Stomach smooth muscle (tissue), 2 donors: ENCODE results near the gene TECR.

Experiments
- H3K27ac ChIP-seq: one replicate; pipeline ENCODE4 v1.7.0; 2013; ENCODE audit warnings: mild to moderate bottlenecking, low read length, inconsistent platforms
- H3K27me3 ChIP-seq, 2 donors: one replicate each; pipeline ENCODE4 v1.7.0; 2013; ENCODE audit warnings: low read length in 2 of 2; ENCODE audit not compliant: insufficient read depth in 2 of 2, control insufficient read depth in 1 of 2
- H3K36me3 ChIP-seq, 2 donors: one replicate each; pipeline ENCODE4 v1.7.0; 2013; ENCODE audit warnings: low read length in 2 of 2; ENCODE audit not compliant: control insufficient read depth in 2 of 2, insufficient read depth in 2 of 2
- H3K4me1 ChIP-seq: one replicate; pipeline ENCODE4 v1.7.0; 2013; ENCODE audit warnings: low read length; ENCODE audit not compliant: control insufficient read depth, insufficient read depth
- H3K4me3 ChIP-seq, 2 donors: one replicate each; pipeline ENCODE4 v1.7.0; 2013; ENCODE audit warnings: low read length in 2 of 2
- H3K9ac ChIP-seq, 2 donors: one replicate each; pipeline ENCODE4 v1.7.0; 2013; ENCODE audit warnings: low read length in 2 of 2, mild to moderate bottlenecking in 1 of 2
- H3K9me3 ChIP-seq, 2 donors: one replicate each; pipeline ENCODE4 v1.7.0; 2013; ENCODE audit warnings: low read length in 2 of 2; ENCODE audit not compliant: control insufficient read depth in 2 of 2
- donor health status: healthy.
- donor health status: Pancreatic carcinoma.

Gene TECR

GRCh38 chr19:14555918-14556661, 26.7 kb downstream of the TECR start:
- H3K27ac ChIP-seq, result no peak overlapping the region
- H3K36me3 ChIP-seq, result no peaks in the 10 kb centered on the region
- no peaks in the 10 kb centered on the region for H3K9me3 ChIP-seq
- H3K4me3 ChIP-seq, result peak overlapping the region; percentile 46 to 67
- H3K9ac ChIP-seq, result peak overlapping the region in 1 of 2 donors; percentile 32
- H3K27me3 ChIP-seq, result no peaks in the 10 kb centered on the region
- peaks cover 13% of the 10 kb centered on the region for H3K4me1 ChIP-seq

DNA sequence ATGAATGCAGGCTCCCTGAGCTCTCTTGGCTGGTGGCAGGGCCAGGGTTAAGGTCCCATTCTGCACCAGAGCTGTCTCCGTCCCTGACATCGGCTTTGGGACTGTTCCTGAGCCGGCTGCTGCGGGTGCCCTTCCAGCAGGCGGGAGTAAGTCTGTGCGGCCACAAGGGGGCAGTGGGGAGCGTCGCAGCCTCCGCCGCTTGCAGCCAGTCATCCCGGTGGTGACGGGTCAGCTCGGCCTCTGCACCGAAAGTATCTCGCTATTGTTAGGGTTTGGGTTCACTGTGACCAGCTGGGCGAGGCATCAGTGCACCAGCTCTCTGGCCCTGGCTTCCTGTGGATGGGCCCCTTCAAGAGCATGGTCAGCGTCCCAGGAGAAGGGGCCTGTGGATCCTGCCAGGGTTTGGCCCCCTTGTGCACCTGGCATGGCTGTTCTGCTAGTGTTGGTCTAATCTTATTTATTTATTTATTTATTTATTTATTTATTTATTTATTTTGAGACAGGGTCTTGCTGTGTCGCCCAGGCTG, 27.3 kb downstream of the TECR start:
- H3K9ac ChIP-seq, result peak overlapping the region in 1 of 2 donors; percentile 32
- no peaks in the 10 kb centered on the region for H3K36me3 ChIP-seq
- H3K9me3 ChIP-seq, result no peaks in the 10 kb centered on the region
- H3K4me3 ChIP-seq, result peak overlapping the region; percentile 46 to 67
- H3K27me3 ChIP-seq, result no peaks in the 10 kb centered on the region
- peaks cover 14% of the 10 kb centered on the region for H3K4me1 ChIP-seq
- no peak overlapping the region for H3K27ac ChIP-seq

GRCh38 chr19:14558370-14559066, 29.1 kb downstream of the TECR start:
- no peak overlapping the region for H3K27ac ChIP-seq
- H3K9ac ChIP-seq, result no peak overlapping the region
- no peaks in the 10 kb centered on the region for H3K27me3 ChIP-seq
- peaks cover 21% of the 10 kb centered on the region for H3K4me1 ChIP-seq
- no peaks in the 10 kb centered on the region for H3K9me3 ChIP-seq
- no peak overlapping the region for H3K4me3 ChIP-seq
- no peaks in the 10 kb centered on the region for H3K36me3 ChIP-seq

DNA sequence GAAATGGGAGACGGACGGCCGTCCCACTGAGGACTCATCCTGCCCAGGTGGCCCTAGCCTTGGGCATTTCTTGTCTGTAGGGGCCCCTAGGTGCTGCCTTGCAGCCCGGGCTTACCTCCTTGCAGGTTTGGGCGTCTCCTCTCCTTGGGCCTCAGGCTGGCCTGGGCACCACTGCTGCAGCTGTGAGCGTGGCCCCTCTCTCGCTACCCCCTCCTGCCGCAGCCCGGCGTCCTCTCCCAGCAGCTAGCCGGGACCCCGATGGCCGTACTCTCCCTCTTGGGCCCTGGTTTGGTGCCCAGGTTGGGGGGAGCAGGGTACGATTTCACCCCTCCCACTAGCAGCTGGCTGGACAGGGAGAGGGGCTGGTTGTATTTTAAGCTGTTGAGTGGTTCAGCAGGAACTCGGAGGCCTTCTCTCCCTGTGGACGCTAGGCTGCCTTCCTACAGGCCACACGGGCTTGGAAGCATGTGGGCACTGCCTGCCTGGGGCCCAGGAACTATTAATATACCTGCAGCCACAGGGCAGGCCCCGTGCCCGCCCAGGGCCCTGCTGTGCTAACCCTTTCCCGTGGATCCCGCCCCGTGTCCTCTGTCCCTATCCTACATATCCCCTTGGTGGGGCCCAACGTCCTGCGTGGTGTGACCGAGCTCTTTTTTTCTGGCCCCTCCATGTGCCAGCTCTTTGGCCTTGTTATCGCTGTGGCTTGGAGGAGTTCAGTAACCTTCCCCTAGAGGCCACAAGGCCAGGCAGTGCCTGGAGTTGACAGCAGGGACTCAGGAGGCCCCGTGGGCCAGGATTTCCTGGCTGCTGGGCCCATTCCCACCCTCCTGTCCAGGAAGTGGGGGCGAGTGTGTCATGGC, 30.8 kb downstream of the TECR start:
- Histone ChIP-seq H3K27ac (no peak overlapping the region), H3K9ac (peak overlapping the region in 1 of 2 donors; percentile 21), H3K9me3 (no peaks in the 10 kb centered on the region), H3K27me3 (no peaks in the 10 kb centered on the region), H3K36me3 (no peaks in the 10 kb centered on the region), H3K4me1 (peaks cover 21% of the 10 kb centered on the region), H3K4me3 (no peak overlapping the region)

DNA sequence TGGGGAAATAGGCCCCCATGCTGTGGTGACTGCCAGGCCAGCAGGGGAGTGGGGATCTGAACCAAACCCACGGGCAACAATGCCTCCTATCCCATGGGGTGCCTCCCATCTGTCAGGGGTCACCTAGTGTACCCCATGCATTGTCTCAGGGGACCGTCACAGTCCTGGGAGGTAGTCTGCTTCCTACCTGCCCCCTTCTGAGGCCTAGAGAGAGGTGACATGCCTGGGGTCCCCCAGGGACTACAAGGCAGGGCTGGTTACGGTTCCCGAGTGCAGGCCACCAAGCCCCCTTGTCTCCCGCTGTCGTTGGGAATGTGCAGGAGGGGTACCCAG, 31.3 kb downstream of the TECR start:
- Histone ChIP-seq H3K9ac (peak overlapping the region in 1 of 2 donors; percentile 21), H3K36me3 (no peaks in the 10 kb centered on the region), H3K27ac (no peak overlapping the region), H3K4me3 (no peak overlapping the region), H3K9me3 (no peaks in the 10 kb centered on the region), H3K4me1 (peaks cover 21% of the 10 kb centered on the region), H3K27me3 (no peaks in the 10 kb centered on the region)

- H3K4me1 ChIP-seq, result peaks cover 19% of the 10 kb centered on the region
- H3K36me3 ChIP-seq, result no peaks in the 10 kb centered on the region
- no peak overlapping the region for H3K9ac ChIP-seq
- H3K9me3 ChIP-seq, result no peaks in the 10 kb centered on the region
- no peaks in the 10 kb centered on the region for H3K27me3 ChIP-seq
- H3K27ac ChIP-seq, result no peak overlapping the region
- no peak overlapping the region for H3K4me3 ChIP-seq
These were observed 31.9 kb downstream of the TECR start for GRCh38 chr19:14561249-14561648.

DNA sequence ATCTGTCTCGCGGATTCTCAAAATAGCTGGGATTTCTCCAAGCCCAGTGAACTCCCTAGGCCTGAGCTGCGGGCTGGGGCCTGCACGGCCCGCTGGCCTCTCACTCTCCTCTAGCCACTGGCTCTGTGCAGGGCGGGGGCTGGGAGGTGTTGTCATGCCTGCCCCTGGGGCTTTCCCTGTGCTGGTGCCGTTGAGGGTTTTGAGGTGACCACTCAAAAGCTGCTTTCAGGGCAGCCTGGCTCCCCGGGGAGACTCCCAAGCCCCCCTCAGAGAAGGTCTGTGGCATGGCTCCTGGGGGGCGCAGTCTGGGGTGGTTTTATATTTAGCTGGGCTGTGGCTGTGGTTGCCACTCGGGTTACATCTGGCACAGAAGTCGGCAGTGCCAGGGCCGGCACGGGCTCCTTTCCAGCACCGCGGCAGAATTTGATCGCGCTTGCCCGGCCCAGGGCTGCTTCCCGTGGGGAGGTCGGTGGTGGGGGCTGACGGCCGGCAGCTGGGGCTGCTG, 32.5 kb downstream of the TECR start:
- Histone ChIP-seq H3K9ac (no peak overlapping the region), H3K27me3 (no peaks in the 10 kb centered on the region), H3K4me1 (peaks cover 13% of the 10 kb centered on the region), H3K36me3 (no peaks in the 10 kb centered on the region), H3K9me3 (no peaks in the 10 kb centered on the region), H3K27ac (no peak overlapping the region), H3K4me3 (no peak overlapping the region)

- Histone ChIP-seq H3K4me3 (no peak overlapping the region), H3K9ac (no peak overlapping the region), H3K4me1 (peaks cover 13% of the 10 kb centered on the region)
These were observed 33.5 kb downstream of the TECR start for GRCh38 chr19:14562660-14563589.

DNA sequence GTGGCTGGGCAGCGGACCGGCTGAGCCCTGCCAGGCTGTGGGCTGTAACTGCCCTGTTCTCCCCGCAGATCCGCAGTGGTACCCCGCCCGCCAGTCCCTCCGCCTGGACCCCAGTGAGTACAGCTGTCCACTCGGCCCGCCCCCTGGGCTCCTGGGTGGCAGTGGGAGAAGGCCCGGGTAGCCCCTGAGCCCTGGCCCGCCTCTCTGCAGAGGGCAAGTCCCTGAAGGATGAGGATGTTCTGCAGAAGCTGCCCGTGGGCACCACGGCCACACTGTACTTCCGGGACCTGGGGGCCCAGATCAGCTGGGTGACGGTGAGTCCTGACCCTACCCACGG, 34.2 kb downstream of the TECR start:
- H3K9ac ChIP-seq, result no peak overlapping the region
- peaks cover 0 to 2% of the 10 kb centered on the region in 2 donors for H3K36me3 ChIP-seq
- H3K27me3 ChIP-seq, result no peaks in the 10 kb centered on the region
- H3K4me1 ChIP-seq, result peaks cover 13% of the 10 kb centered on the region
- no peak overlapping the region for H3K4me3 ChIP-seq
- no peak overlapping the region for H3K27ac ChIP-seq
- no peaks in the 10 kb centered on the region for H3K9me3 ChIP-seq

More at GRCh38 chr19:14562660-14563589, 33.5 kb downstream of the TECR start:
- H3K27ac ChIP-seq, result no peak overlapping the region
- H3K27me3 ChIP-seq, result no peaks in the 10 kb centered on the region
- no peaks in the 10 kb centered on the region for H3K36me3 ChIP-seq
- H3K9me3 ChIP-seq, result no peaks in the 10 kb centered on the region
